SK-N-MC (cell line): Measurements from ENCODE around the gene SLC47A2.

Source experiments
- EZH2 ChIP-seq: fragments of 200-600 bp; sonication (generic); IDR thresholded peaks from one replicate; pipeline ENCODE4 v1.6.1; 2017; ENCODE audit warnings: antibody characterized with exemption
- FOXP2 ChIP-seq: optimal IDR thresholded peaks from 2 replicates; pipeline ENCODE3; 2011; ENCODE audit warnings: mild to moderate bottlenecking, moderate library complexity; ENCODE audit not compliant: insufficient read depth; ENCODE audit errors: extremely low read length, control extremely low read depth
- POLR2AphosphoS5 ChIP-seq: IDR thresholded peaks from 2 replicates; pipeline ENCODE4 v1.6.1; 2012; ENCODE audit warnings: mild to moderate bottlenecking, low read depth, low read length, borderline replicate concordance

GRCh38 chr17:19654896-19655295, 61.5 kb downstream of the SLC47A2 start:
- TF ChIP-seq EZH2 (no peak), POLR2AphosphoS5 (no peak), FOXP2 (no peak)
